ENCODE data around the gene HIRA. TPM values are rescaled to one million over a fixed set of nuclear protein-coding genes. Genes with fewer than 3 reads are reported as not detected.

The HIRA gene
- total RNA-seq, 2 experiments from 2014 or later = 16.2 to 18.0 TPM

GRCh38 chr22:19360862-19361261 is 70.7 kb downstream of the HIRA start:
- peaks cover 30% of the 10 kb centered on the region for H3K36me3 Mint-ChIP-seq (ENCODE audit: low read depth)
- H3K27me3 Mint-ChIP-seq (ENCODE audit: low read depth) = no peaks in the 10 kb centered on the region
- H3K9me3 Mint-ChIP-seq = no peaks in the 10 kb centered on the region
- no peaks in the 10 kb centered on the region for H3K4me1 Mint-ChIP-seq (ENCODE audit: low read depth)
- no peak for DNase-seq
- CTCF ChIA-PET = no interaction called here
- H3K27ac Mint-ChIP-seq = no peak overlapping the region
- intact Hi-C loops (cut with micrococcal nuclease) = no loop called here
- no peak overlapping the region for H3K4me3 Mint-ChIP-seq

- no peaks in the 10 kb centered on the region for H3K4me1 Mint-ChIP-seq (ENCODE audit: low read depth)
- CTCF ChIA-PET = no interaction called here
- no peaks in the 10 kb centered on the region for H3K27me3 Mint-ChIP-seq (ENCODE audit: low read depth)
- peaks cover 30% of the 10 kb centered on the region for H3K36me3 Mint-ChIP-seq (ENCODE audit: low read depth)
- intact Hi-C loops (cut with micrococcal nuclease) = no loop called here
- no peaks in the 10 kb centered on the region for H3K9me3 Mint-ChIP-seq
- no peak overlapping the region for H3K27ac Mint-ChIP-seq
- no peak for DNase-seq
- H3K4me3 Mint-ChIP-seq = no peak overlapping the region
These were observed 71.2 kb downstream of the HIRA start for GRCh38 chr22:19360300-19360792.

GRCh38 chr22:19359554-19360299 is 71.8 kb downstream of the HIRA start:
- Mint-ChIP-seq H3K36me3 (ENCODE audit: low read depth) (peaks cover 30% of the 10 kb centered on the region), H3K9me3 (no peaks in the 10 kb centered on the region), H3K27ac (no peak overlapping the region), H3K4me1 (ENCODE audit: low read depth) (no peaks in the 10 kb centered on the region), H3K4me3 (no peak overlapping the region), H3K27me3 (ENCODE audit: low read depth) (no peaks in the 10 kb centered on the region)
- no peak for DNase-seq
- intact Hi-C loops (cut with micrococcal nuclease) = no loop called here
- CTCF ChIA-PET = no interaction called here

- no peaks in the 10 kb centered on the region for H3K4me1 Mint-ChIP-seq (ENCODE audit: low read depth)
- H3K27ac Mint-ChIP-seq = no peak overlapping the region
- peaks cover 29% of the 10 kb centered on the region for H3K36me3 Mint-ChIP-seq (ENCODE audit: low read depth)
- no peaks in the 10 kb centered on the region for H3K9me3 Mint-ChIP-seq
- DNase-seq = no peak
- CTCF ChIA-PET = no interaction called here
- intact Hi-C loops (cut with micrococcal nuclease) = no loop called here
- H3K27me3 Mint-ChIP-seq (ENCODE audit: low read depth) = no peaks in the 10 kb centered on the region
- H3K4me3 Mint-ChIP-seq = no peak overlapping the region
These were observed 72.6 kb downstream of the HIRA start for GRCh38 chr22:19358703-19359553.

DNA sequence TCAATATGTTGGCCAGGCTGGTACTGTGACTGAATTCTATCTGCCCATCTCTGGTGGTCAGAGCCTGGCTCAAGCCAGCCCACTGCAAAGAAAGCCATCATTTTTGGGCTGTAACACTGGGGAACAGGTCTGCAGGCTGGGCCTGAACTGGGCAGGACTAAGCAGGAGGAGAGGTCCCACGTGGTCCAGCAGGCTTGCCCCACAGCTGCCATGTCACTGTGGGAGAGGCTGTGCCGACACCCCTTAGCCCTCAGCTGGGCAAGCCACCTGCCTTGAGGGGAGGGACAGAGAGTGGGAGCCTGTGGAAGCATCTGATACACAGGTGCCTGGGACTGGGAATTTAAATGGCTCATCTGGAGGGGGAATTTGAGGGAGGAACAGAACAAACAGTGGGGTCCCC is 73.3 kb downstream of the HIRA start:
- H3K27ac Mint-ChIP-seq = no peak overlapping the region
- peaks cover 27% of the 10 kb centered on the region for H3K36me3 Mint-ChIP-seq (ENCODE audit: low read depth)
- H3K4me1 Mint-ChIP-seq (ENCODE audit: low read depth) = no peaks in the 10 kb centered on the region
- no peak overlapping the region for H3K4me3 Mint-ChIP-seq
- CTCF ChIA-PET = interaction anchor here (0.6 kb wide), 1 partner anchor 477 kb away, joined by 3 read pairs; no protein-coding TSS in a partner anchor
- H3K27me3 Mint-ChIP-seq (ENCODE audit: low read depth) = no peaks in the 10 kb centered on the region
- no peak for DNase-seq
- intact Hi-C loops (cut with micrococcal nuclease) = no loop called here
- no peaks in the 10 kb centered on the region for H3K9me3 Mint-ChIP-seq

DNA sequence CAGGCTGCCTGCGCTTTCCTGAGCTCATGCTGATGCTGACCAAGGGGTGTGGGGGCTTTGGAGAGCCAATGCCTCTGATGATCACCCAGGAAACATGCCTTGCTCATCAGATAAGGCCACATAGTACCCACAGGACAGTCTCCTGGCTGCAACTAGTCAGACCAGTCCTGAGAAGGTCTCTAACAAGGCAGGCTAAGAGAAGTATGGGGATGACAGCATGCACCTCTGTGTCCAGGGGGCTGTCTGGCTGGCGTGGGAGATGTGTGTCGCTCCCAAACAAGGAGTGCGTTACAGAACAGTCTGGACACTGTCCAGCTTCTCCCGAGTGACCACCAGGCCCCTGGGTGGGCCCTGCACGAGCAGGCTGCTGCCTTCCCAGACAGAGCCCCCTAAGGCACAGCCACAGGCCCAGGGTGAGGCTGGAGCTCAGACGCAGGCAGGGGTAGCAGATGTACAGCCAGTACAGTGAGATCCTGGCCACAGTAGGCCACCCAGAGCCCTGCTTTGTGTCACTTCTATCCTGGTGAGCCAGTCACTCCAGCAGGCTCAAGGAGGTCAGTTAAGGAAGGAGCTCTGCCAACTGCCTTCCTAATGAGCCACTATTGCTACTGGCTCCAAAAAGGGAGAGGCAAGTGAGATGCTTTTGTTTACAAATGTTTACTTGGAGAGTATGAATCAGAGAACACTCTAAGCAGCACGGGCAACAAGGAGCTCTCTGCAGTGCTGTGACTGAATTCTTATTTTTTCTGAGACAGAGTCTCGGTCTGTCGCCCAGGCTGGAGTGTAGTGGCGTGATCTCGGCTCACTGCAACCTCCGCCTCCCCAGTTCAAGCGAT is 74.0 kb downstream of the HIRA start:
- H3K9me3 Mint-ChIP-seq = no peaks in the 10 kb centered on the region
- CTCF ChIA-PET = interaction anchor here (0.6 kb wide), 1 partner anchor 478 kb away, joined by 3 read pairs; no protein-coding TSS in a partner anchor
- H3K27me3 Mint-ChIP-seq (ENCODE audit: low read depth) = no peaks in the 10 kb centered on the region
- no peak overlapping the region for H3K27ac Mint-ChIP-seq
- H3K4me3 Mint-ChIP-seq = no peak overlapping the region
- no peak for DNase-seq
- no peaks in the 10 kb centered on the region for H3K4me1 Mint-ChIP-seq (ENCODE audit: low read depth)
- H3K36me3 Mint-ChIP-seq (ENCODE audit: low read depth) = peaks cover 27% of the 10 kb centered on the region
- intact Hi-C loops (cut with micrococcal nuclease) = no loop called here

DNA sequence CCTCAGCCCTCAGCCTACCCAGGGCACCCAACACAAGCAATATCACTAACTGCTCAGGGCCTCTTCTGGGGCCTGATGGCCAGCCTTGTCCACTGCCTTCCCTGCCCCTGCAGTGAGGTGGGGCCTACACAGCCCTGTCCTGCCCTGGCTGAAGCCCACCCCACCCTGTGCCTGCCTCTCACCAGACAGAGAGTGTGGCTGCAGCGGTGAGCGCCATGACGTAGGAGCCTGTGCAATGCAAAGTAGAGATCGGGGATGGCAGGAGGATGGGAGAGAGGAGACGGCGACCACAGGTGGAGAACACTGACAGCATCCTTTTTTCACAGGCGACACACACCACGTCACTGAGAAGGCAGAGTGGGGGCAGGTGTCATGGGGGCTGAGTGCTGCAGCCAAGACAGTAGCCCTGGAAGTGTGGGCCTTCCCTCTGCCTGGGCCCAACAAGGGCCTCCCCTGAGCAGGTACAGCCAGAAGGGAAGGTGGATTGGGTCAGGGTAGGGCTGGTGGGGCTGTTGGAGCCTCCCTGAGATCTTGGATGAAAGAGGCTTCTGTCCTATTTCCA is 74.7 kb downstream of the HIRA start:
- Mint-ChIP-seq H3K4me1 (ENCODE audit: low read depth) (no peaks in the 10 kb centered on the region), H3K4me3 (no peak overlapping the region), H3K27me3 (ENCODE audit: low read depth) (no peaks in the 10 kb centered on the region), H3K9me3 (no peaks in the 10 kb centered on the region), H3K27ac (no peak overlapping the region), H3K36me3 (ENCODE audit: low read depth) (peaks cover 31% of the 10 kb centered on the region)
- CTCF ChIA-PET = no interaction called here
- DNase-seq = no peak
- intact Hi-C loops (cut with micrococcal nuclease) = no loop called here

DNA sequence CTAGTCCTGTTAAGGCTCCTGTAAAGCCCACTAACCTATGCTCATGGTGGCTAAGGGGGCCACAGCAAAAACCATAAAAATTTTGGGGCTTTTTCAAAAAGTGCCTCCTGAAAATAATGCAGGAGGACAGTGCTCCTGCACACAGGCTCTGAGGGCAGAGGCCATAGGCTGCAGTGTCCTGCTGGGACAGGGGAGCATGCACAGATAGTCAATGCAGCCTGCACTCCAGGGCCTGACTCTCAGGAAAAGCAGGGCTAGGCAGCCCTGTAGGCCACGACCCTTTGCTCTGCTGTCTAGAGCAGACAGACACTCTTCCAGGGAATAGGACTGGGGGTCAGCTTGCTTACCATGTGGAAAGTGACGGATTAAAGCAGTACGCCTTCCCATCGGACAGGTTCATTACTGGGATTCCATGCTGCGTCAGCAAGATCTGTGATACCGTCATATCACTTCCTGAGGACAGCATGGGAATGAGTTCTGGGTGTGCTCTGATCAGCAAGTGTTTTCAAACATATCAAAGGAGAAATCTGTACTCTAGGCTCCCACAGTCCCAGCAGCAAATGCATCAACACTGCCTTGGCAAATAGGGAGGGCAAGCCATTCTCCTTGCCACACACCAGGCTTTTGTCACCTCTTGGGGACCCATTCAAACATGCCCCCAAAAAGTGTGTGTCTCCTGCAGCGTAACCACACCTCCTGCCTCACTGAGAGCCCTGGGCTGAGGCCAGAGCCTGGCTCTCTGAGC is 75.9 kb downstream of the HIRA start:
- Mint-ChIP-seq H3K4me1 (ENCODE audit: low read depth) (no peaks in the 10 kb centered on the region), H3K4me3 (no peak overlapping the region), H3K27me3 (ENCODE audit: low read depth) (no peaks in the 10 kb centered on the region), H3K36me3 (ENCODE audit: low read depth) (peaks cover 32% of the 10 kb centered on the region), H3K9me3 (no peaks in the 10 kb centered on the region), H3K27ac (no peak overlapping the region)
- CTCF ChIA-PET = no interaction called here
- DNase-seq = no peak
- intact Hi-C loops (cut with micrococcal nuclease) = no loop called here

GRCh38 chr22:19354201-19354600 is 77.3 kb downstream of the HIRA start:
- Mint-ChIP-seq H3K27me3 (ENCODE audit: low read depth) (no peaks in the 10 kb centered on the region), H3K36me3 (ENCODE audit: low read depth) (peaks cover 33% of the 10 kb centered on the region), H3K4me3 (no peak overlapping the region), H3K4me1 (ENCODE audit: low read depth) (no peaks in the 10 kb centered on the region), H3K27ac (no peak overlapping the region), H3K9me3 (no peaks in the 10 kb centered on the region)
- no peak for DNase-seq
- CTCF ChIA-PET = interaction anchor here (0.7 kb wide), 1 partner anchor 41 kb away, joined by 3 read pairs; no protein-coding TSS in a partner anchor
- intact Hi-C loops (cut with micrococcal nuclease) = no loop called here

GRCh38 chr22:19353363-19354131 is 78.0 kb downstream of the HIRA start:
- Mint-ChIP-seq H3K27ac (no peak overlapping the region), H3K9me3 (no peaks in the 10 kb centered on the region), H3K36me3 (ENCODE audit: low read depth) (peaks cover 30% of the 10 kb centered on the region), H3K27me3 (ENCODE audit: low read depth) (no peaks in the 10 kb centered on the region), H3K4me3 (no peak overlapping the region), H3K4me1 (ENCODE audit: low read depth) (no peaks in the 10 kb centered on the region)
- CTCF ChIA-PET = no interaction called here
- no peak for DNase-seq
- intact Hi-C loops (cut with micrococcal nuclease) = no loop called here

GRCh38 chr22:19352766-19353165 is 78.8 kb downstream of the HIRA start:
- no peaks in the 10 kb centered on the region for H3K27me3 Mint-ChIP-seq (ENCODE audit: low read depth)
- CTCF ChIA-PET = no interaction called here
- no peak overlapping the region for H3K4me3 Mint-ChIP-seq
- H3K9me3 Mint-ChIP-seq = no peaks in the 10 kb centered on the region
- no peak for DNase-seq
- no peaks in the 10 kb centered on the region for H3K4me1 Mint-ChIP-seq (ENCODE audit: low read depth)
- peaks cover 30% of the 10 kb centered on the region for H3K36me3 Mint-ChIP-seq (ENCODE audit: low read depth)
- intact Hi-C loops (cut with micrococcal nuclease) = no loop called here
- H3K27ac Mint-ChIP-seq = no peak overlapping the region
